Keratinocyte (primary cell): Measurements from ENCODE around the gene SSR3. TPM values are rescaled to one million over a fixed set of nuclear protein-coding genes. Genes with fewer than 3 reads are reported as not detected.
A peak's percentile ranks its signal among the peaks of the same experiment; 100 is the strongest.

Experiments used
- DNase-seq: peaks from one replicate; pipeline ENCODE4 v3.0.0-alpha.2; 2011; ENCODE audit warnings: low read depth, missing footprints, low spot score
- FAIRE-seq: peaks from 2 replicates; lab custom pipeline; 2011; peaks lifted over from hg19 to GRCh38; lab: Jason Lieb, UNC
- H2AFZ ChIP-seq: 2 replicates; pipeline ENCODE4 v1.6.0; 2012; ENCODE audit warnings: low read length, control low read depth, inconsistent platforms; ENCODE audit not compliant: control insufficient read depth
- H3K27ac ChIP-seq: 2 replicates; pipeline ENCODE4 v1.5.1; 2011; ENCODE audit warnings: low read length; ENCODE audit not compliant: control insufficient read depth, insufficient read depth
- H3K27me3 ChIP-seq: 3 replicates; pipeline ENCODE4 v1.6.0; 2011; ENCODE audit warnings: low read length; ENCODE audit not compliant: control insufficient read depth, insufficient read depth; ENCODE audit errors: extremely low read depth
- H3K36me3 ChIP-seq, 2 experiments: 2 replicates in 1 of 2; 3 replicates in 1 of 2; pipeline ENCODE4 v1.5.1; 2011; ENCODE audit warnings: low read length in 2 of 2, mild to moderate bottlenecking in 1 of 2; ENCODE audit not compliant: control insufficient read depth in 2 of 2, insufficient read depth in 2 of 2; ENCODE audit errors: extremely low read depth in 1 of 2
- H3K4me1 ChIP-seq: 3 replicates; pipeline ENCODE4 v1.5.1; 2011; ENCODE audit warnings: low read length; ENCODE audit not compliant: control insufficient read depth, insufficient read depth; ENCODE audit errors: extremely low read depth
- H3K4me2 ChIP-seq: 3 replicates; pipeline ENCODE4 v1.6.0; 2011; ENCODE audit warnings: low read depth, low read length; ENCODE audit not compliant: control insufficient read depth, insufficient read depth; ENCODE audit errors: extremely low read depth
- H3K4me3 ChIP-seq, 3 experiments: fragments of 200-600 bp in 1 of 3; sonication (generic) in 1 of 3; 2 replicates in 2 of 3; 3 replicates in 1 of 3; pipeline ENCODE4 v1.5.1; 2011 to 2016; ENCODE audit warnings: low read length in 3 of 3, mild to moderate bottlenecking in 3 of 3, control low read depth in 2 of 3, inconsistent platforms in 1 of 3, low read depth in 1 of 3, mixed read lengths in 1 of 3, mixed run types in 1 of 3, moderate library complexity in 1 of 3; ENCODE audit not compliant: control insufficient read depth in 2 of 3, insufficient read depth in 2 of 3; ENCODE audit errors: extremely low read depth in 1 of 3
- H3K79me2 ChIP-seq: 2 replicates; pipeline ENCODE4 v1.6.0; 2012; ENCODE audit warnings: low read length; ENCODE audit not compliant: control insufficient read depth, insufficient read depth
- H3K9ac ChIP-seq: 3 replicates; pipeline ENCODE4 v1.6.0; 2011; ENCODE audit warnings: low read length; ENCODE audit not compliant: control insufficient read depth, insufficient read depth; ENCODE audit errors: extremely low read depth
- H3K9me1 ChIP-seq: 3 replicates; pipeline ENCODE4 v1.6.0; 2011; ENCODE audit warnings: low read length; ENCODE audit not compliant: control insufficient read depth, insufficient read depth; ENCODE audit errors: extremely low read depth
- H3K9me3 ChIP-seq: 2 replicates; pipeline ENCODE4 v1.5.1; 2012; ENCODE audit warnings: low read depth, low read length; ENCODE audit not compliant: control insufficient read depth
- H4K20me1 ChIP-seq: 3 replicates; pipeline ENCODE4 v1.6.0; 2011; ENCODE audit warnings: low read length; ENCODE audit not compliant: control insufficient read depth, insufficient read depth; ENCODE audit errors: extremely low read depth
- CTCF ChIP-seq, 3 experiments: IDR thresholded peaks in 1 of 3; conservative IDR thresholded peaks in 1 of 3; optimal IDR thresholded peaks in 1 of 3; 2 replicates in 2 of 3; 3 replicates in 1 of 3; pipeline versions ENCODE3 to v1.5.1; 2011; ENCODE audit warnings: low read length in 3 of 3, mild to moderate bottlenecking in 3 of 3, moderate library complexity in 2 of 3, control low read depth in 1 of 3, inconsistent platforms in 1 of 3; ENCODE audit not compliant: insufficient read depth in 2 of 3; ENCODE audit errors: extremely low read depth in 1 of 3
- EZH2 ChIP-seq: IDR thresholded peaks from one replicate; pipeline ENCODE4 v1.6.1; 2012; ENCODE audit warnings: inconsistent platforms, mild to moderate bottlenecking, low read length, moderate library complexity
- dilution Hi-C: fragments of 300-500 bp; cut with MboI; formaldehyde crosslinking; loops from one replicate; pipeline ENCODE4 v1.7.0; 2020; ENCODE audit warnings: low sequenced_read_pairs; ENCODE audit not compliant: extremely low pct_ligation_motif_present
- polyA plus RNA-seq, 5 experiments: library from polyadenylated mRNA; depleted of rRNA in 3 of 5; stranded (reverse) in 3 of 5; stranded (forward) in 1 of 5; unstranded in 1 of 5; fragments of >200 nt; gene quantifications; 1 replicate in 1 of 5; 2 replicates in 3 of 5; 3 replicates in 1 of 5; pipeline versions ENCODE4 v1.2.1 to v1.2.3, GENCODE V29; 2011 to 2012; ENCODE audit warnings: missing spikeins in 2 of 5, low read depth in 1 of 5, low replicate concordance in 1 of 5

Gene SSR3
- polyA plus RNA-seq, 1 donor (not counting 4 experiments of a cell fraction or from before 2014, with no cell fraction given): 378 TPM

- Histone ChIP-seq H3K79me2 (no peaks in the 10 kb centered on the region), H4K20me1 (no peaks in the 10 kb centered on the region), H3K27ac (no peak overlapping the region), H3K4me2 (no peak overlapping the region), H2AFZ (no peak overlapping the region), H3K9me1 (no peaks in the 10 kb centered on the region), H3K36me3 (no peaks in the 10 kb centered on the region), H3K9ac (no peak overlapping the region), H3K9me3 (no peaks in the 10 kb centered on the region), H3K27me3 (no peaks in the 10 kb centered on the region), H3K4me3 (no peak overlapping the region), H3K4me1 (peaks cover 3% of the 10 kb centered on the region)
- FAIRE-seq: peak; percentile 82
- dilution Hi-C loops: no loop called here
- TF ChIP-seq EZH2 (no peak), CTCF (optimal IDR thresholded peaks at IDR 0.05 in 1 of 3, IDR thresholded peaks at IDR 0.05 in 1 of 3, conservative IDR thresholded peaks at IDR 0.05 in 1 of 3; ENCODE audit: extremely low read depth in 1 of 3, insufficient read depth in 2 of 3, low read length in 3 of 3) (no peak)
- no peak for DNase-seq
Measured at GRCh38 chr3:156525808-156526207, 29.1 kb downstream of the SSR3 start.

GRCh38 chr3:156522673-156523072, 32.2 kb downstream of the SSR3 start:
- FAIRE-seq (no peak), DNase-seq (no peak)
- Histone ChIP-seq H3K27ac (no peak overlapping the region), H3K9me1 (no peaks in the 10 kb centered on the region), H3K9me3 (no peaks in the 10 kb centered on the region), H3K36me3 (no peaks in the 10 kb centered on the region), H3K9ac (no peak overlapping the region), H3K27me3 (no peaks in the 10 kb centered on the region), H4K20me1 (no peaks in the 10 kb centered on the region), H3K4me2 (no peak overlapping the region), H3K4me1 (peaks cover 3% of the 10 kb centered on the region), H3K79me2 (no peaks in the 10 kb centered on the region), H3K4me3 (no peak overlapping the region), H2AFZ (no peak overlapping the region)
- dilution Hi-C loops: loop anchor here (25.0 kb wide), 2 partner anchors 360 to 510 kb away; no protein-coding TSS in a partner anchor
- TF ChIP-seq EZH2 (no peak), CTCF (optimal IDR thresholded peaks at IDR 0.05 in 1 of 3, IDR thresholded peaks at IDR 0.05 in 1 of 3, conservative IDR thresholded peaks at IDR 0.05 in 1 of 3; ENCODE audit: extremely low read depth in 1 of 3, insufficient read depth in 2 of 3, low read length in 3 of 3) (no peak)
